Suprapubic skin (tissue), 4 donors: Measurements from ENCODE around the gene DENND10.

Experiments
- CTCF ChIP-seq, 2 donors: fragments of 200-600 bp in 1 of 2; fragments of 450-650 bp in 1 of 2; sonication (generic) in 1 of 2; IDR thresholded peaks; one replicate each; pipeline ENCODE4 v1.5.1; 2016 to 2019; ENCODE audit warnings: antibody characterized with exemption in 2 of 2, mild to moderate bottlenecking in 1 of 2, moderate library complexity in 1 of 2
- EP300 ChIP-seq: sonication (generic); formaldehyde crosslinking; IDR thresholded peaks from one replicate; pipeline ENCODE4 v1.6.1; 2017; ENCODE audit warnings: antibody characterized with exemption
- POLR2A ChIP-seq, 2 donors: fragments of 450-650 bp; IDR thresholded peaks; one replicate each; pipeline ENCODE4 v1.6.1; 2017; ENCODE audit warnings: antibody characterized with exemption in 2 of 2, mild to moderate bottlenecking in 2 of 2, moderate library complexity in 2 of 2
- POLR2AphosphoS5 ChIP-seq, 3 donors: sonication (generic); formaldehyde crosslinking; IDR thresholded peaks; one replicate each; pipeline ENCODE4 v1.6.1; 2017; ENCODE audit warnings: antibody characterized with exemption in 3 of 3

GRCh38 chr10:119118231-119118630 is 14.3 kb downstream of the DENND10 start:
- TF ChIP-seq CTCF (IDR thresholded peaks at IDR 0.05) = no peak
- no peak for TF ChIP-seq POLR2AphosphoS5 (IDR thresholded peaks at IDR 0.05)
- TF ChIP-seq POLR2A (IDR thresholded peaks at IDR 0.05) = no peak
- TF ChIP-seq EP300 = no peak
